ENCODE measurements around the gene BUB1B.
A peak's percentile ranks its signal among the peaks of the same experiment; 100 is the strongest.

Gene BUB1B

GRCh38 chr15:40269604-40270003, 108.7 kb downstream of the BUB1B start:
- Histone ChIP-seq H3K23ac (ENCODE audit: low read length in 2 of 2) (no peak overlapping the region), H2AFZ (ENCODE audit: low read depth, low read length) (no peak overlapping the region), H3K4me2 (ENCODE audit: low read length, poor library complexity, severe bottlenecking) (no peak overlapping the region), H2BK15ac (ENCODE audit: low read depth, poor library complexity, severe bottlenecking) (no peak overlapping the region), H3K14ac (ENCODE audit: low read length in 2 of 2) (no peak overlapping the region), H3K4me1 (ENCODE audit: control insufficient read depth, insufficient read depth, low read depth, low read length) (peaks cover 29% of the 10 kb centered on the region), H3K4me3 (ENCODE audit: insufficient read depth in 1 of 2, low read depth in 1 of 2, low read length in 2 of 2) (no peak overlapping the region), H2BK5ac (ENCODE audit: low read depth, low read length, poor library complexity, severe bottlenecking) (no peak overlapping the region), H2BK120ac (ENCODE audit: low read depth, low read length) (no peak overlapping the region), H3K9me3 (ENCODE audit: control insufficient read depth, low read length) (no peaks in the 10 kb centered on the region), H3K27me3 (ENCODE audit: control insufficient read depth in 1 of 2, insufficient read depth in 1 of 2, low read length in 2 of 2) (peaks cover 0 to 20% of the 10 kb centered on the region in 2 experiments), H3K79me1 (replicated peaks; ENCODE audit: low read length, poor library complexity, severe bottlenecking) (no peaks in the 10 kb centered on the region), H4K8ac (ENCODE audit: low read length) (no peak overlapping the region), H3K4ac (ENCODE audit: low read depth in 1 of 2, low read length in 2 of 2) (no peak overlapping the region), H3K9ac (ENCODE audit: low read length) (no peak overlapping the region), H4K91ac (ENCODE audit: low read length) (no peak overlapping the region), H3K36me3 (ENCODE audit: control insufficient read depth in 1 of 2, insufficient read depth in 2 of 2, low read depth in 1 of 2, low read length in 2 of 2) (peaks cover 0 to 10% of the 10 kb centered on the region in 2 experiments), H3K27ac (ENCODE audit: low read length, poor library complexity, severe bottlenecking) (no peak overlapping the region), H2BK12ac (ENCODE audit: low read length in 2 of 2) (no peak overlapping the region), H3K18ac (ENCODE audit: low read depth in 1 of 2, low read length in 2 of 2) (no peak overlapping the region), H2AK5ac (ENCODE audit: low read length, severe bottlenecking) (no peak overlapping the region)
- 94% methylated on average over 4 of the region's 4 CpGs for WGBS
- DNase-seq, result no peak

GRCh38 chr15:40270246-40270995, 109.6 kb downstream of the BUB1B start:
- no peak overlapping the region for H3K4me2 ChIP-seq (ENCODE audit: low read length, poor library complexity, severe bottlenecking)
- WGBS, result 82% methylated on average over 11 of the region's 11 CpGs
- H3K79me1 ChIP-seq (replicated peaks; ENCODE audit: low read length, poor library complexity, severe bottlenecking), result no peaks in the 10 kb centered on the region
- H3K14ac ChIP-seq (ENCODE audit: low read length in 2 of 2), result no peak overlapping the region
- no peak overlapping the region for H2BK5ac ChIP-seq (ENCODE audit: low read depth, low read length, poor library complexity, severe bottlenecking)
- H3K36me3 ChIP-seq (ENCODE audit: control insufficient read depth in 1 of 2, insufficient read depth in 2 of 2, low read depth in 1 of 2, low read length in 2 of 2), result peaks cover 0 to 10% of the 10 kb centered on the region in 2 experiments
- peak overlapping the region; percentile 87 for H2BK15ac ChIP-seq (ENCODE audit: low read depth, poor library complexity, severe bottlenecking)
- no peak overlapping the region for H3K18ac ChIP-seq (ENCODE audit: low read depth in 1 of 2, low read length in 2 of 2)
- H3K27me3 ChIP-seq (ENCODE audit: control insufficient read depth in 1 of 2, insufficient read depth in 1 of 2, low read length in 2 of 2), result peaks cover 0 to 20% of the 10 kb centered on the region in 2 experiments
- H2BK12ac ChIP-seq (ENCODE audit: low read length in 2 of 2), result no peak overlapping the region
- DNase-seq, result no peak
- H2AK5ac ChIP-seq (ENCODE audit: low read length, severe bottlenecking), result no peak overlapping the region
- H4K91ac ChIP-seq (ENCODE audit: low read length), result no peak overlapping the region
- H3K23ac ChIP-seq (ENCODE audit: low read length in 2 of 2), result no peak overlapping the region
- no peak overlapping the region for H3K9ac ChIP-seq (ENCODE audit: low read length)
- no peak overlapping the region for H4K8ac ChIP-seq (ENCODE audit: low read length)
- no peak overlapping the region for H2BK120ac ChIP-seq (ENCODE audit: low read depth, low read length)
- peaks cover 27% of the 10 kb centered on the region for H3K4me1 ChIP-seq (ENCODE audit: control insufficient read depth, insufficient read depth, low read depth, low read length)
- H3K4me3 ChIP-seq (ENCODE audit: insufficient read depth in 1 of 2, low read depth in 1 of 2, low read length in 2 of 2), result no peak overlapping the region
- H2AFZ ChIP-seq (ENCODE audit: low read depth, low read length), result no peak overlapping the region
- H3K9me3 ChIP-seq (ENCODE audit: control insufficient read depth, low read length), result no peaks in the 10 kb centered on the region
- no peak overlapping the region for H3K4ac ChIP-seq (ENCODE audit: low read depth in 1 of 2, low read length in 2 of 2)
- H3K27ac ChIP-seq (ENCODE audit: low read length, poor library complexity, severe bottlenecking), result no peak overlapping the region

All from mesenchymal stem cell (in vitro differentiated cells and primary cell).